K562 (cell line): Measurements from ENCODE around the gene CREB3L2. TPM values are rescaled to one million over a fixed set of nuclear protein-coding genes. Genes with fewer than 3 reads are reported as not detected.

Experiments
- ATAC-seq: fragments of 200-7000 bp; cut with Tn5 transposase; 3 replicates; pipeline ENCODE4 v1.9.1; 2020; ENCODE audit warnings: moderate library complexity
- BruUV-seq: library from RNA; stranded (reverse); fragments of 400-500 nt; replicated peaks from 2 replicates; lab custom pipeline; 2021; lab: Mats Ljungman, UMichigan
- CTCF ChIA-PET: fragments of 300-600 bp; formaldehyde crosslinking; extraction: SDS; loops from one replicate; lab custom pipeline; 2021; ENCODE audit warnings: low intra/inter-chr PET ratio; lab: Yijun Ruan, JAX
- POLR2A ChIA-PET: fragments of 300-600, 350-650 bp; sonication (Branson Sonifier 250); formaldehyde crosslinking; extraction: SDS; loops from one replicate; lab custom pipeline; 2021; ENCODE audit warnings: antibody characterized with exemption, inconsistent platforms; lab: Yijun Ruan, JAX
- DNase-seq, 4 experiments: peaks; one replicate each; pipeline versions ENCODE4 v3.0.0 to v3.0.0-alpha.2; 2011 to 2018; ENCODE audit warnings: low spot score in 3 of 4, mixed read lengths in 3 of 4; ENCODE audit errors: extremely low read depth in 1 of 4
- FAIRE-seq: peaks from 2 replicates; lab custom pipeline; 2011; peaks lifted over from hg19 to GRCh38; lab: Jason Lieb, UNC
- H2AFZ ChIP-seq: 2 replicates; pipeline ENCODE4 v1.6.0; 2011; ENCODE audit warnings: low read depth, low read length, control low read depth, inconsistent platforms
- H3K27ac ChIP-seq: fragments of 200-600 bp; 3 replicates; pipeline ENCODE4 v1.8.0; 2011; ENCODE audit warnings: low read depth, mild to moderate bottlenecking, control low read depth, inconsistent platforms, low read length, moderate library complexity, mixed read lengths; ENCODE audit errors: extremely low read depth
- H3K27me3 ChIP-seq, 2 experiments: fragments of 300-600 bp in 1 of 2; 2 replicates in 1 of 2; 3 replicates in 1 of 2; pipeline versions ENCODE4 v1.6.0 to v1.8.0; 2011; ENCODE audit warnings: inconsistent platforms in 2 of 2, low read length in 2 of 2, mild to moderate bottlenecking in 1 of 2, mixed read lengths in 1 of 2, moderate library complexity in 1 of 2; ENCODE audit not compliant: control insufficient read depth in 2 of 2, insufficient read depth in 2 of 2
- H3K36me3 ChIP-seq: fragments of 300-600 bp; 3 replicates; pipeline ENCODE4 v1.8.0; 2011; ENCODE audit warnings: mild to moderate bottlenecking, low read length, inconsistent platforms; ENCODE audit not compliant: control insufficient read depth, insufficient read depth
- H3K4me1 ChIP-seq, 2 experiments: fragments of 200-600 bp in 1 of 2; replicated peaks in 1 of 2; 2 replicates in 1 of 2; 3 replicates in 1 of 2; pipeline versions ENCODE4 v1.5.1 to v1.8.0; 2011; ENCODE audit warnings: inconsistent platforms in 2 of 2, low read length in 2 of 2, mild to moderate bottlenecking in 1 of 2, mixed read lengths in 1 of 2, moderate library complexity in 1 of 2; ENCODE audit not compliant: control insufficient read depth in 2 of 2, insufficient read depth in 2 of 2
- H3K4me2 ChIP-seq: 2 replicates; pipeline ENCODE4 v1.6.1; 2011; ENCODE audit warnings: low read length, control low read depth, inconsistent platforms, mixed read lengths; ENCODE audit not compliant: insufficient read depth
- H3K4me3 ChIP-seq: fragments of 200-600 bp; sonication (generic), shearing (Covaris generic); 2 replicates; pipeline ENCODE4 v1.5.1; 2016; ENCODE audit warnings: control low read depth, inconsistent platforms
- H3K79me2 ChIP-seq: fragments of 200-600 bp; 3 replicates; pipeline ENCODE4 v1.8.0; 2011; ENCODE audit warnings: low read length, inconsistent platforms; ENCODE audit not compliant: control insufficient read depth, insufficient read depth
- H3K9ac ChIP-seq, 2 experiments: 2 replicates each; pipeline versions ENCODE4 v1.6.0 to v1.6.1; 2011; ENCODE audit warnings: low read depth in 2 of 2, low read length in 2 of 2, control low read depth in 1 of 2, inconsistent platforms in 1 of 2, mild to moderate bottlenecking in 1 of 2, mixed read lengths in 1 of 2; ENCODE audit not compliant: insufficient read depth in 1 of 2
- H3K9me1 ChIP-seq: one replicate; pipeline ENCODE4 v1.6.0; 2011; ENCODE audit warnings: inconsistent platforms, mild to moderate bottlenecking, low read length, moderate library complexity; ENCODE audit not compliant: control insufficient read depth, insufficient read depth
- H3K9me3 ChIP-seq: replicated peaks from 2 replicates; pipeline ENCODE4 v1.5.1; 2011; ENCODE audit warnings: low read depth, low read length, inconsistent platforms; ENCODE audit not compliant: control insufficient read depth, insufficient read depth
- H4K20me1 ChIP-seq: replicated peaks from 2 replicates; pipeline ENCODE4 v1.6.1; 2011; ENCODE audit warnings: low read length, inconsistent platforms, mixed read lengths; ENCODE audit not compliant: control insufficient read depth, insufficient read depth
- AFF1 ChIP-seq, 2 experiments: fragments of 450-650 bp; IDR thresholded peaks; 2 replicates each; pipeline ENCODE4 v1.6.1; 2018; ENCODE audit warnings: mild to moderate bottlenecking in 2 of 2, low read depth in 1 of 2; ENCODE audit not compliant: partially characterized antibody in 2 of 2
- ATF1 ChIP-seq, 2 experiments: fragments of 450-650 bp in 1 of 2; IDR thresholded peaks; 2 replicates each; pipeline ENCODE4 v1.6.1; 2016; ENCODE audit warnings: missing compliant biosample characterization in 1 of 2, missing genetic modification characterization in 1 of 2
- HBP1 ChIP-seq: fragments of 450-650 bp; formaldehyde crosslinking; IDR thresholded peaks from 2 replicates; pipeline ENCODE4 v1.4.0; 2022; ENCODE audit warnings: missing genetic modification characterization
- HMGN3 ChIP-seq: IDR thresholded peaks from 2 replicates; pipeline ENCODE4 v1.6.1; 2011; ENCODE audit warnings: borderline replicate concordance, low read depth, mild to moderate bottlenecking, mixed read lengths, low read length; ENCODE audit not compliant: insufficient read length; ENCODE audit errors: extremely low read depth
- IRF9 ChIP-seq: fragments of 450-650 bp; IDR thresholded peaks from 2 replicates; pipeline ENCODE4 v1.6.1; 2016; ENCODE audit warnings: missing biosample characterization, missing genetic modification characterization
- KDM4B ChIP-seq, 2 experiments: fragments of 450-650 bp in 1 of 2; sonication (generic) in 1 of 2; IDR thresholded peaks; 2 replicates each; pipeline ENCODE4 v1.6.1; 2016 to 2017; ENCODE audit warnings: borderline replicate concordance in 2 of 2, antibody characterized with exemption in 1 of 2, low read depth in 1 of 2, mild to moderate bottlenecking in 1 of 2
- LCOR ChIP-seq: sonication (generic); formaldehyde crosslinking; IDR thresholded peaks from 2 replicates; pipeline ENCODE4 v1.8.0; 2022; ENCODE audit warnings: mild to moderate bottlenecking, missing genetic modification reagents
- MCM5 ChIP-seq: fragments of 450-650 bp; IDR thresholded peaks from 2 replicates; pipeline ENCODE4 v1.6.1; 2016; ENCODE audit warnings: low read depth
- POLR2AphosphoS5 ChIP-seq: IDR thresholded peaks from 2 replicates; pipeline ENCODE4 v1.6.1; 2011; ENCODE audit warnings: mild to moderate bottlenecking, low read depth, low read length, moderate library complexity; ENCODE audit not compliant: control insufficient read depth, insufficient read depth
- POLR2H ChIP-seq: IDR thresholded peaks from 2 replicates; pipeline ENCODE4 v1.6.1; 2016; ENCODE audit warnings: missing genetic modification characterization, low read depth, mild to moderate bottlenecking, control low read depth, missing compliant biosample characterization, moderate library complexity
- ZKSCAN1 ChIP-seq: fragments of 150-350 bp; IDR thresholded peaks from 2 replicates; pipeline ENCODE4 v1.6.1; 2016; ENCODE audit warnings: low read depth, low read length
- ZNF146 ChIP-seq: IDR thresholded peaks from one replicate; pipeline ENCODE4 v1.6.1; 2018; ENCODE audit warnings: missing compliant biosample characterization; ENCODE audit not compliant: unreplicated experiment
- ZNF184 ChIP-seq: sonication (generic); formaldehyde crosslinking; IDR thresholded peaks from 2 replicates; pipeline ENCODE4 v1.5.0; 2020; ENCODE audit warnings: missing genetic modification reagents
- ZNF449 ChIP-seq: fragments of 250-450 bp; sonication (Bioruptor Pico); IDR thresholded peaks from 2 replicates; pipeline ENCODE4 v1.8.0; 2022; ENCODE audit warnings: moderate library complexity, mild to moderate bottlenecking, inconsistent platforms
- WGBS: fragments of 100-300 bp; shearing (Covaris generic); methylation state at CpG from one replicate; pipeline ENCODE4 v1.1.6; 2016; ENCODE audit warnings: low coverage, mixed read lengths; ENCODE audit not compliant: insufficient coverage; ENCODE audit errors: missing lambda C conversion rate; 5-methylcytosine and 5-hydroxymethylcytosine counted together
- in situ Hi-C: fragments of 300-500 bp; cut with MboI; formaldehyde crosslinking; loops from 4 replicates; pipeline ENCODE4 v1.15.0; 2018; ENCODE audit warnings: inconsistent platforms, mixed read lengths
- intact Hi-C: fragments of 100-400 bp; cut with micrococcal nuclease; formaldehyde crosslinking; loops from 2 replicates; pipeline ENCODE4 v1.14.2; 2022
- polyA plus RNA-seq, 8 experiments: library from polyadenylated mRNA; depleted of rRNA in 4 of 8; stranded (reverse) in 5 of 8; unstranded in 3 of 8; fragments of >200 nt; fragmentation: Nextera tagmentation in 2 of 8; fragmentation: Illumina TruSeq in 1 of 8; extraction: Ambion mirVana in 2 of 8; extraction: Trizol in 1 of 8; gene quantifications; 2 replicates each; pipeline versions ENCODE4 v1.2.1 to v1.2.3, GENCODE V29; 2011 to 2014; ENCODE audit warnings: inconsistent platforms in 1 of 8, missing spikeins in 1 of 8
- total RNA-seq, 7 experiments: library from RNA; depleted of rRNA in 6 of 7; stranded (reverse); fragments of >200 nt in 6 of 7; fragmentation: Illumina TruSeq in 2 of 7; extraction: Trizol in 2 of 7; gene quantifications; 2 replicates each; pipeline versions ENCODE4 v1.2.1 to v1.2.3, GENCODE V29; 2011 to 2021; ENCODE audit warnings: low replicate concordance in 1 of 7

The CREB3L2 gene
- total and polyA plus RNA-seq, 9 of the 15 experiments (the other 6 are each of a cell fraction or from before 2014, with no cell fraction given), result 7.1 to 45.6 (median 15.8) TPM

GRCh38 chr7:138047907-138048306 is 46.0 kb upstream of the CREB3L2 start:
- Histone ChIP-seq H3K36me3 (no peaks in the 10 kb centered on the region), H3K4me3 (no peak overlapping the region), H2AFZ (no peak overlapping the region), H4K20me1 (no peaks in the 10 kb centered on the region), H3K4me2 (no peak overlapping the region), H3K9ac (no peak overlapping the region), H3K27me3 (peaks cover 0 to 5% of the 10 kb centered on the region in 2 experiments; a peak in 2 of 5 replicates), H3K79me2 (no peaks in the 10 kb centered on the region), H3K4me1 (no peaks in the 10 kb centered on the region), H3K9me1 (no peaks in the 10 kb centered on the region), H3K27ac (no peak overlapping the region), H3K9me3 (no peaks in the 10 kb centered on the region)
- no TSS peak for BruUV-seq
- FAIRE-seq, result no peak
- no peak for DNase-seq
- CTCF ChIA-PET, result no interaction called here
- intact Hi-C loops, result no loop called here
- ATAC-seq, result no peak
- POLR2A ChIA-PET, result no interaction called here
- 2% methylated on average over 3 of the region's 3 CpGs for WGBS
- in situ Hi-C loops, result no loop called here
- TF ChIP-seq IRF9 (tag), result no peak
- no peak for TF ChIP-seq HBP1 (CRISPR knock-in tag)
- TF ChIP-seq ZNF449 (CRISPR knock-in tag), result no peak
- TF ChIP-seq ZKSCAN1, result no peak
- no peak for TF ChIP-seq POLR2H
- no peak for TF ChIP-seq KDM4B (IDR thresholded peaks at IDR 0.05; ENCODE audit: borderline replicate concordance in 2 of 2, low read depth in 1 of 2)
- no peak for TF ChIP-seq ATF1 (CRISPR knock-in tag; IDR thresholded peaks at IDR 0.05)
- no peak for TF ChIP-seq ATF1 (tag; IDR thresholded peaks at IDR 0.05)
- TF ChIP-seq AFF1 (IDR thresholded peaks at IDR 0.05; ENCODE audit: low read depth in 1 of 2, partially characterized antibody in 2 of 2), result no peak
- no peak for TF ChIP-seq ZNF184
- no peak for TF ChIP-seq HMGN3
- no peak for TF ChIP-seq MCM5
- TF ChIP-seq POLR2AphosphoS5, result no peak
- TF ChIP-seq ZNF146, result no peak
- no peak for TF ChIP-seq LCOR (CRISPR knock-in tag)
